Middle frontal gyrus (tissue), 1 donor: ENCODE measurements around the gene WNT7B.
A peak's percentile ranks its signal among the peaks of the same experiment; 100 is the strongest.
"Not testable (repeated sequence)": the region's sequence is repeated elsewhere in the genome, so short reads cannot be mapped to it uniquely, and the experiment has no call there.

ENCODE experiments used
- DNase-seq: peaks from one replicate; pipeline ENCODE4 v3.0.0-alpha.2; 2015; ENCODE audit warnings: low spot score; ENCODE audit errors: extremely low spot score

Gene WNT7B

DNA sequence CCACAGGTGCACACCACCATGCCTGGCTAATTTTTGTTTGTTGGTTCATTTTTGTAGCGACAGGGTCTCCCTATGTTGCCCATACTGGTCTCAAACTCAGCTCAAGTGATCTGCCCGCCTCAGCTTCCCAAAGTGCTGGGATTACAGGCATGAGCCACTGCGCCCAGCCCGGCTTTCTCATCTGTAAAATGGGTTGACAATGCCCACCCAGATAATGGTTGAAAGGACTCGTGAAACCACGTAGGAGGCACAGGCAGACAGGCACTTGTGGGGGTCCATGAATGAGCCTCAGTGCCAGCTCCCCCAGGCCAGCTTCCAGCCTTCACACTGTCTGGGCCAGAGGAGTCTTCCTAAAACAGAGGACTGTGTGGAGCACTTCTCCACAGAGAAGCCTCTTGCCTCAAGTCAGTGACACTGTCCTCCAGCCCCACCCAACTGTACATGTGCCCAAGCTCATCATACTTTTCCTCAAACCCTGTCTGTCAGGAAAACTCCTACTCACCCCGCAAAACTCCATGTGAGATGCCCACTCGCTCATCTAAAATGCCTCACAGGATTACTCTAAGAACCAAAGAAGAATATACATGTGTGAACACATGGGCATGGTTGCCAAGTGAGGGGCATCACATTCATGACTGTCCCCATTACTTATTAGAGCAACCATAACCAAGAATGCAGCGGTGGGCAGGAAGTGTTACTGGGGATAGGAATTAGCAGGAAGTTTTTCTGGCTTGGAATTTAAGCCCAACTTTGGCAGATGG lies 32.1 kb upstream of the WNT7B start:
- DNase-seq = no peak

DNA sequence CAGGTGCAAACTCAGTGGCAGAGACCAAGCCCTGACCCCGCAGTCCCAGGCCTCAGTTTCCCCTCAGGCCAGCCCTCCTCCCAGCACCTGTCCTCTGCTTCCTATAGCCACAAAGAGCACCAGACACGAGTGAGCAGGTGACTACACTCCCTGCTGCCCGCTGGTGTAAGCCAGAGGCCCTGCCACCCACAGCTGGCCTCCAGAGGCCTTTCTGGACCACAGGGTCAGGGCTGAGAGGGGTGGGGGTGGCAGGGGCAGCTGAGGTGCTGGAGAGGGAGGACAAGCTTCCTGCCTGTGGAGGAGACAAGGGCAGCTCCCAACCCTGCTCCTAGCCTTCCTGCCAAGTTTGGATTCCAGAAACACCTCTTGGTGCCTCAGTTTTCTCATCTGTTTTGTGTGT lies 31.3 kb upstream of the WNT7B start:
- no peak for DNase-seq

DNA sequence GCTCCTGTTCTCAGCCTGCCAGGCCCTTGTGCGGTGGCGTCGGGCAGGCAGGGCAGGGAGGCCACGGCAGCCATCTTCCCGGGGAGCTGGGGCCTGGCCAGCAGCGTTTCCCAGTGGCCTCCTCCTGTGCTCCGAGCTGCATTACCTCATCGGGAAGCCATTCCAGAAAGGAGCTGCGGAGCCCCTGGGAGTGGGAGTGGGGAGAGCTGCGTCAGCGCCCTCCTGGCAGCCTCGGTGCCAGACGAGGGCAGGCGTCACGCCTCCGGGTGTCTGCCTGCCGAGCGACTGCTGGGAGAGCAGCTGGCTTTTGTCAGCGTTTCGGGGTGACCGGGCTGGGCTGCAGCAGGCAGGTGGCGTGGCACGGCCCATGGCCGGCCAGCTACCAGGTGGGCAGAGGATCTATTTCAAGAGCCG lies 30.9 kb upstream of the WNT7B start:
- no peak for DNase-seq

DNA sequence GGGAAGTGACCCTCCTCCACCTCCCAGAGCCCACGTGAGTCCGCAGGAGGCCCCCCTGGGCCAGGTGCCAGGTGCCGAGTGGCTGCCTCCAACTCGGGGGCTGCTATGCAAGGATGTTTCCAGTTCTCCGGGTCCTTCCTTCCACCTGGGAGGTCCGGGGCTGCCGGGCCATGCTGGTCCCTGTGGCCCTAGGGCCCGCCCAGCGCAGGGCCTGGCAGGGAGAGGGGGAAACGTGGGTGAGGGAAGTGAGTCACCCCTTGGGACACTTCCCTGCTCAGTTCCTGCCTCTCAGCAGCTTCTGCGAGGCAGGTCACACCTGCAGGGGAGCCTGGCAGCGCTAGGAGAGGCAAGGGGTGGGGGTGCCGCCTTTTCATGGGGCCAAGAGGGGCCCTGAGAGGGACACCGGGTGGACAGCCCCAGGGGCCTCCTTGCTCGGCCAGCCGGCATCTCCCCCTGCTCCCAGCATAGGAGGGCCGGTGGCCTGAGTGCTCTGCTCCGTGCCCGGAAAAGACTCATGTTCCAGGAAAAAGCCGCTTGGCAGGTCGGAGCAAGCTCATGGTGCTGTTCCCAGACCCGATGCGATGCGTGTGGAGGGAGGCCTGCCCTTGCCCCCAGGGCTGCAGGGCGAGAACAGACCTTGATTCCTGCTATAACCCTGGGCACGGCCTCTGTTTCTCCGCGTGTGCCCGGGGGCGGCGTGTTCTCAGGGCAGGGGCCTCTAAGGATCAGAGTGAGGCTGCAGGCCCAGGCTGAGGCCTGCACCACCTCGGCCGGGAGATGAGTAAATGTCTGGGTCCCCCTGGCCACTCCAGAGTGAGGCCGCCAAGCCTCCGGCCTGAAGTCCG lies 30.3 kb upstream of the WNT7B start:
- DNase-seq = no peak

DNA sequence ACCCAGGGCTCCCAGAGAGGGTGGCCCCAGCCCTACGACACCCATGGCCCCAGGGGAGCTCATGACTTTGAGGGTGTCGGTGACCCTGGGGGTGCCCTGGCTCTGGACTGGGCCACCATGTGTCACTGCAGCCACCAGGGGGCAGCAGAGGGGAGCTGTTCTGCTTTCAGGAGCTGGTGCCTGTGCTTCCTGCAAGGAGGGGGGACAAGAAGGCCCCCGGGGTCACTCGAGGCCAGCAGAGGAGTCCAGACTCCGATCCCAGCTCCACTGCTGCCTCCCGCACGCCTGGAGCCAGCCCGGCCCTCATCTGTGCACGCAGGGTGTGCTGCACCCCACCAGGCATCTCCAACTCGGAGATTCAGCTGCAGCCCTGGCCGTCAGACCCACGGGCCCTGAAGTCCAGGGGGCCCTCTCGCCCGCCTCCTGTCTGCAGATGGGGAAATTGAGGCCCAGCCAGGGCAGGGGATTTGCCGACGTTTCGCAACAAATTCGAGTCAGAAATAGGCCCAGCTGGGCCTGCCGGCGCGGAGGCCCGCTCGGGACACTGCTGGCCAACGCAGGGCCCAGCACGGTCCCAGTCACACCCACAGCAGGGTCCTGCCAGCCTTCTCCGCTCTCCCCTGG lies 29.5 kb upstream of the WNT7B start:
- DNase-seq = peak; percentile 80

DNA sequence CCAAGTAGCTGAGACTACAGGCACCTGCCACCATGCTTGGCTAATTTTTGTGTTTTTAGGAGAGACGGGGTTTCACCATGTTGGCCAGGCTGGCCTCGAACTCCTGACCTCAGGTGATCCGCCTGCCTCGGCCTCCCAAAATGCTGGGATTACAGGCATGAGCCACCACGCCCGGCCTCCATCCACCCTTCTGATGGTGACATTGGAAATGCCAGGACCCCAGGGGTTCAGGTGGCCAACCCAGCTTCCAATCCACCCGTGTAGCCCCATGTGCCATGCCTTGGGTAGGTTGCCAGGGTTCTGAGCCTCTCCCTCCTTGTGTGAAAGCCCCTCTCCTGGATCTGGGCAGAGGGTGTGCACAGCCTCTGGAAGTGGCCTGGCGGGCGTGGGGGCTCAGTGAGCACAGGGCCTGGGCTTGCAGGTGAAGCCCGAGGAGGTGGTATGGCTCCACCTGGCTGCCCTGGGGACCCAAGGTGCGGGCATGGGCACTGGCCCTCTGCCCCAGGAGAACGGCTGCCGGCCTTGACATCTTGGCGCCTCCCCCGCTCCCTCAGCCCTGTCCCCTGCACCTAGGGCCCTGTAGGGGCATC lies 28.2 kb upstream of the WNT7B start:
- not testable (repeated sequence) for DNase-seq

DNA sequence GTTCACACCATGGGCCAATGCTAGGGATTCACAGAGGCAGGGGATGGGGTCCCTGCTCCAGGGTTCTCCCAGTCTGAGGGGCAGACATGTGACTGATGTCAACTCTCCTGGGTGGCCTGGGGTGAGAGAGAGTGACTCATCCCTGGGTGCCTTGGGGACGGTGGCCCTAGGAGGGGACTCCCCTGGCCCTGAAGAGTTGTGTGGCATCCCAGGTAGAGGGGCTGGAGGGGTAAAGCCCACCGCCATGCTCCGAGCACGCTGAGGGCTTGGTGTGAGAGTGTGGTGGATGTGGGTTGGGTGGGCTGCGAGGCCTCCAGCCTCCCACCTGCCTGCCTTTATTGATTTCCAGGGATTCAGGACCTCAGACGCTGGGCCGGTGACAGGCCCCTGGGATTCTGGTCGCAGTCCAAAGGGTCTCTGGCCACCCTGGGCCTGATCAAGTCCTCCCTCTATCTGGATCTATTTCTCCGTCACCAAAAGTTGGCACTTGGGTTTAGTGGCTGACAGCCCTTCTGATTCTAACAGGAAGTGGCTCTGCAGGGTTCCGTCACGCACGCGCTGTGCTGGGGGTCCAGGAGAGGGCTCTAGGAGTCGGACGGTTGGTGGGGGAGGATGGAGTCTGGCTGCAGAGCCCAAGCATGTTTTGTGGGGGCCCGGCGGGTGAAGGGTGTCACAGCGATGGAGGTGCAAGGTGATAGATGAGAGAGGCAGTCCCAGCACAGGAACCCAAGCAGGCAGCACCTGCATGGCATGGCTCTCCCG lies 27.3 kb upstream of the WNT7B start:
- no peak for DNase-seq

DNA sequence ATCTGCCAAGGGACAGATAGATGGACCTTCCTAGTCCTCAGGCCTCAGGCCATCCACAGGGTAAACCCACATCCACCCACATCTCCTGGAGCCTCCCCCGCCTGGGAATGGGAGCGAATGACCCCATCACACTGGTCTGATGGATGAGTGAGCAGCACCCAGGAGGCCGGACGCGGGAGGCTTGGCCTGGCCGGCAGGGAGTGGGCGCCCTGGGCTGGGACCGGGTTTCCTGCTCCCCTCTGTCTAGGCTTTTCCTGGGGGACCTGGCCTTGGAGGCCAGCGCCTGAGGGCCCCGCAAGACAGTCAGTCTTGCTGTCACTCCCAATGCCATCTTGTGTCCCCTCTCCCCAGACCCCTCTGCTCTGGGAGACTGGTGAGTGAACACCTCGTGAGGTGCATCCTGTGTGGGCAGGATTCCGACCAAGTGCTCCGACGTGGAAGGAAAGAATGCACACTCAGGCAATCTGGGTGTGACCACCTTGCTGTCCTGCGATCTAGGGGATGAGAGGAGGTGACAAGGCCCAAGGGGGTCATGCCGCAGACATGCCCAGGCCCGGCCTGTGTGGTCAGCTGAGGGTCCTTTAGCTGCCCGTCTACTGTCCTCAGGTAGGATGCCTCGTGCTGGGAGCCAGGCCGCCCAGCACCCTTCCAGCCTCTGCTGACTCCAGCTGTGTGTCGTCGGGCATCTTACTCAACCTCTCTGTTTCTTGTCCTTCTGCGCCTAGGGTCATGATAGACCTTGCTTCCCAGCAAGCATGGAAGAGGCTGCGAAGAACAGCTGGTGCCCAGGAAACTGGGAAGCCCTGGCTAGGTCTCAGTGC lies 26.5 kb upstream of the WNT7B start:
- no peak for DNase-seq

DNA sequence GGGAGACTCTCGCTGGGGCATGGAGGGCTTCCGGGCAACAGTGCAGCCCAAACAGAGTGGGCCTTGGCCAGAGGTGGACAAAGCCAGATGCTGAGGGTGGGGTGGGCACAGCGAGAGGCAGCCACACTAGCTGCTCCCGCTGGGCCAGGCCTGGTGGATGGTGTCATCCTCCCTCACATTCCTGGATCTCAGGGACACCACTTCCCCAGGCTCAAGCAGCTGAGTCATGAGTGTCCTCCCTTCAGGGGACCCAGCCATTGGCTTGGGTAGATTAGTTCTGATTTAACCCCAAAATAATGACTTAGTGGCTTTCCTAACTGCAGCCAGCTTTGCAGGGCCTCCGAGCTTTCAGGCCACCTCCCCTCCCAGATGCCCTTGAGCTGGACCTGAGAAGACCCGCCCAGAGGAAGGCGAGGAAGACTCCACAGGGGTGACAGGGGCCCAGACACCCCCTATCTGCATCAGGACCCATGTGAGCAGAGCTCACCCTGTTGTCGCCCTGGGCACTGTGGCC lies 25.9 kb upstream of the WNT7B start:
- DNase-seq = no peak

DNA sequence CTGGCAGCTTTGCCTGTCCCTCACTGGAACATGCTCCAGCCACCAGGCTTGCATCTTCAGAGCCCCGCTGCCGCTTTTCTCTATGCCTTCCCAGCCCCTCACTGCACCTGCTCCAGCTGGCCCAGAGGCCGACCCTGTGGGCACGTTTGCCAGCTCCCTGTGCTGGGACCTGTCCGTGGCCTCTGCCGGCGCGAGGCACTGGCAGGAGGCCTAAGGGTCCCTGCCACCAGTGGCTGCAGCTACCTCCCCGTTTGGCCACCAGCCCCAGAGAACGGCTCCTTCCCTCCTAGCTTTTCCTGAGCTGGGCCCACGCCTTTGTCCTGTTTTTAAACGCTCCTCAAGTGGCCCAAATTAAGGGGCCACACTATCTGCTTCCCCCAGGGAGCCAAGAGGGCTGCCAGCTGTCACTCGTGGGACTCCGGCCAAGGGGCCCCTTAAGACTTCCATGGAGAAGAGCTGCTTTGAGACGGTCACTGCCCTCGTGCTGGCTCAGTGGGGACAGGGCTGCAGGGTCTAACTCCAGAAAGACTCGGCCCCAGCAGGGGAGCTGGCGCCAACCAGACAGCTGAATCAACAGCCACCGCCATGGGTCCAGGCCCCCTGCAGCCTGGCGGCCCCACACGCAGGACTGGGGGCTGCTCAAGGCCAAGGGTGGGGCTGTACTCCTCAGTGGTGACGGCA lies 24.6 kb upstream of the WNT7B start:
- DNase-seq = no peak

DNA sequence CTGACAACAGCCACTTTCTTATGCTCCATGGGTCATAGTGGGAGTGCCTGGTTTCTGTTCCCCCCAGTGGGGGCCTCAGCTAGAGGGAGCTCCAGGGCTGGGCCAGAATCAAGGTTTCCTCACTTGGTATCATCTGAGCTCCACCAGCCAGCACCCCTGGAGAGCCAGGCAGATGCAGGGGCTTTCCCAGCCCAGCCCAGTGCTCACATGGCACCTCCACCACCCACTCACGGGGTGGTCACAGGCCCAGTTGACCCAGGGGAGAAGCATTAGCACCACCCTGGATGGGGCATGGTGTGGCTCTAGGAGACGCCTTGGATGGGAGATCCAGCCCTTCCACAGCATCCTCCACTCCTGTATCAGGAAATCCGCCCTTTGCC lies 24.1 kb upstream of the WNT7B start:
- no peak for DNase-seq

DNA sequence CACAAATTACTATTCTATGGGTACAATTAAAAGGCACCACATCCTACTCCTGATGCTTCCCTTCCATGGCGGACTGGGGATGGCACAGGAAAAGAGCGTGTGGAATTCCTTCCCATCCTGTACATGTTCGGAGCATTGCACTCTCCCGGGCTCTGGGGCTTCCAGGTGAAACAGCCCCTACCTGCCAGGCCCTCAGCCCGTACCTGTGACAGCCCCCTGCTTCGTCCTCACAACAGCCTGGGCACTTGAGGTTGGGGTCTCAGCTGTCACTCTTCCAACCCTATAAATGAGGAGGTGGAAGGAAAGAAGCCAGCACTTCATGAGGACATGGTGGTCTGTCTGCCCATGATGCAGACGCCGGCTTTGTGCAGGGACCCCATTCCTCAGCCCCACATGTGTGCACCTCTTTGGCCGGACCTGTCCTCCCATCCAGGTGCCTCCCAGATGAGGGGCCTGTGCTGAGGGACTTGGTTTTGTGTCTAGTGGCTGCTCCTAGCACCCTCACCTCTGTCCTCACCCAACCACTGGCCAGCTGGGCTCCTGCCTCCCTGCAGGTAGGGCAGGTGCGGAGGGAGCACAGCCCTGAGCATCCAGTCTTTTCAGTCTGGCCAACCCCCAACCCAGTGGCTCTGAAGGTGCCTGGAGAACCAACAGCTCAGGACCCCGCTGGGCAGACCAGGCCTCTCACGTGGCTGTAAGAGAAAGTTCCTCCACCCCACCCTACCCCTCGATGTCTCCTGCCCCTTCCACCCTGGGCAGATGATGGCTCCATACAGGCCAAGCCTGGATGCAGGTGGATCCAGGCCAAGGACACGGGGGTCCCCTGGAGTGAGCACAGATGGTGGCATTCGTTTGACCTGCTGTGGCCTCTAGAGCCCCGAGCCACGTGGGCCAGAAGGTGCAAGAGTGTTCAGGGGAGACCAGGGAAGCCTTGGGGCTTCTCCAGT lies 23.4 kb upstream of the WNT7B start:
- DNase-seq = no peak

DNA sequence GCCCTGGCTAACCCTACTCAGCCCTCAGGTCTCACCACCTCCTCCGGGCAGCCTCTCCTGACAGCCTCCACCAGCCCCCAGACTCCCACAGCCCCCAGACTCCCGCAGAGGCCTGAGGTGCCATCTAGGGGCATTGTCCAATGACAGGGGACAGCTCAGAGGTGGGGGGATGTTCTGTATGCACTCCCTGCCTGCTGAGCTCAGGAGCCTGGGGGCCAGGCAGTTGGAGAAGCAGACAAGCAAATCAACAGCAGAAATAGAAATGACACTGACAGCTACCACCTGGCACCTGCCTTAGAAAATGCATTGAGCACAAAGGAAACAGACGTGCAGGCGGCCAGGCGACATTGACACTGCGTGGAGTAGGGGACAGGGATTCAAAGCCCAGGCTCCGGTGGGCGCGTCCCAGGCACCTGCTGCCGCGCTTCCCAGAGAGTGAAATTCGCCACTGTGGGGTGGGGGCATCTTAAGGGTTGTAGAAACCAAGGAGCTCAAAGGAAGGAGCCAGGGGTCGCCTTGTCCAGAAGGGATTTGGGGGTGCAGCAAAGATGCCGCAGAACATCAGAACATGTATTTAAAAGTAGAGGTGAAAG lies 22.5 kb upstream of the WNT7B start:
- DNase-seq = no peak

DNA sequence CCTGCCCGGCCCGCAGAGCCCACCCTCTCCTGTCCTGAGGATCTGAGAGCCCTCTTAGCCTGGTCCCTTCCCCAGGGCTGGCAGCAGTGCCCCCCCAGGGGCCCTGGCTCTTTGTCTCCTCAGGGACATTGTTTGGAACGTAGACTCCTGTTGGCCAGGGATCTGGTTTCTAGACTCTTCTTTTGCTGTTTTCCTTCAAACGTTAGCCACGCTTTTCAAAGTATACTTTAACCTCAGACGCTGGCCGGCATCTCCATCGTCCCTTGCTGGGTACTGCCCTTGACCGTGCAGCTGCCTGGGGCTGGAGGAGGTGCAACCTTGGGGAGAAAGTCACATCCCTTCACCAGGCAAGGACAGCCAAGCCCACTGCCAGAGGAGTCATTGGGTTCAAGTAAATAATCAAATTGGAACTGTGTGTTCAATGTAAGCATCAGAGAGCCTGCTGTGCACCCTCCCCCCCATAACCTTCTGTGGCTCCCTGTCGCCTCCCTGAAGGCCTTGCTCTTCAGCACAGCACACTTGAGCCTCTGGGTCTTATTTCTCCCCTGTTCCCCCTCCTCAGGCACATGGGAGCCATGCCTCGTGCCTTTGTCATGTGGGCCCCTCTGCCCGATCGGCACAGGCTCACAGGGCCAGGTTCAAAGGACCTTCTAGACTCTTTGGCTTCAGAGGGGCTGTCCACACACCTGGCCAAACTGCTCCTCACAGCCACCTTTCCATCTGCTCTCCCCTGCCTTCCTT lies 21.8 kb upstream of the WNT7B start:
- DNase-seq = no peak

DNA sequence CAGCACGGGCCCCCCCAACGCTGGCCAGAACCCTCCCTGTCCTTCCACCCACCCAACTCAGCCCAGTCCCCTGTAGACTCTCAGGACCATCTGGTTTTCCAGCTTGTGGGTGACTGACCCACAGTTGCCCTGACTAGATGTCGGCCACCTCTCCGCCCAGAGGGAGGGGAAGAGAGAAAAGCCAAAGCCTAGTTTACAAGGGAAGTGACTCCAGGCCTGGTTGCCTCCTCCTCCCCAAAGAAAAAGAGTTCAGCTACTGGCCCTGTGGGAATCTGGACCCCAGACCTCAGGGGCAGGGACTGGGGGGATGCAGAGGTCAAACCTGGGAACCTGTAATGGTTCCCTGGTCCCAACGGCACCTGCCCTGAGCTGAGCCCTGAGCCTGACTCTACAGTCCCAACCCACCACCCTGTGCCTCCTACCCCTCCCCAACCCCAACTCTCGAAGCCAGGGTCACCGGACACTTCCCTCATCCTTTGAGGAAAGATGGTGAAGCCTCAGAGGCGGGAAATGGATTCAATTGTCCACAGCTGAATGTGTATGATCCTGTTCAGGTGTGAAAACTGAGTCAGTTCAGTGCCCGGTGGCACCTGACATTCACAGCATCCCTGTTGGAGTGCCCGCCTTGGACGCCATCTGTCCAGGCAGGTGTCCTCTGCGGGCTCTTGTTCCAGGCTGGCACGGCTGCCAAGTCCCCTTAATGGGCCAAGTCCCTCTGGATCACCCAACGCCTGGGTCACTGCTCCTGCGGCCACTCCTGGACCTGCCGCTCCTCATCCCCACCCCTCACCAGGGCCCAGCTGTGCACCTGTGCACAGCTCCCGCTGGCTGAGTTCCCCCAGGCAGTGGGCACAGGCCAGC lies 21.0 kb upstream of the WNT7B start:
- no peak for DNase-seq

DNA sequence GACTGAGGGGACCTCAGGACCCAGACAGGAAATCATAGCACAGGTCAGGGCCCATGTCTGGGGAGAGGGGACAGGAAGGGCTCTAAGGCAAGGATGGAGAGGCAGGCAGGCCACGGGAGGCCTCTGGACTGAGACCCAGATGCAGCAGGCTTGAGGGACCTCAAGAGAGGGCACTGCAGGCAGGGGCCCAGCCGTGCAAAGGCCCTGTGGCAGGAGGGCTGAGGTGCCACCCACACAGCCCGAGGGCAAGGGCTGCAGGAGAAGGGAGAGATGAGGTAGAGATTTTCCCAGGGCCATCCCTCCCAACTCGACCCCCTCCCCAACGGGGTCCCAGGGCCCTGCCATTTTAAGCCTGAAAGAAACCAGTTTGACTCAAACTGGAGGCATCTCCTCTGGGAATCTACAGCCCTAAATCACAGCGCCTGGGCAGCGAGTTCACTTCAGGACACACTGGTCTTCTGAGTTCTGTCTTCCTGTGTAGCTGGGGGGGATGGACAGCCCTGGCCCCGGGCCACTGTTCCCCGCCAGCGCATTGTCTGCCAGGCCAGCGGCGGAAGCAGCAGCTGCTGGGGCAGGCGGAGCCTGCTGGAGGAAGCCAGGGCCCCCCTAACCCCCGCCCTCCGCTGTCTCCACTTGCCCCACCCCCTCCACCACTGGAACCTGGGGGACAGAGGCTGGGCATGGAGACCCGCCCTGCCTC lies 20.3 kb upstream of the WNT7B start:
- DNase-seq = peak; percentile 63
